ENCODE data around the gene POLR1E. TPM values are rescaled to one million over a fixed set of nuclear protein-coding genes. Genes with fewer than 3 reads are reported as not detected.

The POLR1E gene
- total RNA-seq, 2 donors from 2014 or later: 28.6 to 38.3 TPM

DNA sequence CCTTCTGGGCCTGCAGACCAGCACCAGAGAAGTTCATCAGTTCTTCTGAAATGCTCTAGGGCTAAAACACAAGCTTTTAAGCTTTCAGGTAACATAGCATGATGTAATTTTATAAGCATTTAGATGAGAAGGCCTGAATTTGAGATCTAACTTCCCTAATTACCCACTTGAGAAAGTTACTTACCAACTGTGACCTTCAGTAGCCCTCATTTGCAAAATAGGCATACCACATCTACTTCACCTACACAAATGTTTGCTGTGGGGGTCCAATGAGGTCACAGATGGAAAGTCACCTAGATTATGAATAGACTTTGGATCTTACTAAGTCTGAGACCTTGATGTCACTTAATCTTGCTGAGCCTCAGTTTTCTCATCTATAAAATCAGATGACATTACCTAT is 53.9 kb downstream of the POLR1E start:
- no peaks in the 10 kb centered on the region for H3K9me3 ChIP-seq (ENCODE audit: control insufficient read depth, low read length, poor library complexity, severe bottlenecking)
- Mint-ChIP-seq H3K36me3 (ENCODE audit: low read depth) (no peaks in the 10 kb centered on the region), H3K4me1 (peaks cover 2% of the 10 kb centered on the region), H3K27ac (no peak overlapping the region), H3K27me3 (no peaks in the 10 kb centered on the region), H3K4me3 (no peak overlapping the region)
- no peak for DNase-seq
- no peak for ATAC-seq

DNA sequence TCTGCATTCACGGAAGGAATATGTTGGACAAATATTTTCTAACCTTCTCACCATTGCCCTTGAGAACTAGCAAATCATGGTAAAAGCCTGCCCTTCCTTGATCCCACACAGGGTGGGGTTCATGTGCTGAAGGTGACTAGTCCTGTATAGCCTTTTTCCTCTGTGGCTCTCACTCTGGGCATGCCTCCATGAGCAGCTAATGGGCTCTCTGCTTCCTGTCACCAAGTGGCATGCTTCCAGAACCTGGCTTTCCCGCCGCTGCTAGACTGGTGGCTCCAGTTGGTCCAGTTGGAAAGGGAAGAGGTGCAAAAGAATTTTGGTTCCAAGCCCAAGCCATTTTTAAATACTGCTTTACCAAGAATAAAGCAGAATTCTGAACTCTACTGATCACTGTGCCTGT is 54.9 kb downstream of the POLR1E start:
- no peaks in the 10 kb centered on the region for H3K9me3 ChIP-seq (ENCODE audit: control insufficient read depth, low read length, poor library complexity, severe bottlenecking)
- Mint-ChIP-seq H3K4me1 (no peaks in the 10 kb centered on the region), H3K4me3 (no peak overlapping the region), H3K27ac (no peak overlapping the region), H3K36me3 (ENCODE audit: low read depth) (no peaks in the 10 kb centered on the region), H3K27me3 (no peaks in the 10 kb centered on the region)
- ATAC-seq (no peak), DNase-seq (no peak)

- H3K4me3 Mint-ChIP-seq: no peak overlapping the region
- no peaks in the 10 kb centered on the region for H3K4me1 Mint-ChIP-seq
- DNase-seq (no peak), ATAC-seq (no peak)
- H3K27me3 Mint-ChIP-seq: no peaks in the 10 kb centered on the region
- no peak overlapping the region for H3K27ac Mint-ChIP-seq
- H3K36me3 Mint-ChIP-seq (ENCODE audit: low read depth): no peaks in the 10 kb centered on the region
- H3K9me3 ChIP-seq (ENCODE audit: control insufficient read depth, low read length, poor library complexity, severe bottlenecking): no peaks in the 10 kb centered on the region
Measured at GRCh38 chr9:37541465-37541864, 55.7 kb downstream of the POLR1E start.

DNA sequence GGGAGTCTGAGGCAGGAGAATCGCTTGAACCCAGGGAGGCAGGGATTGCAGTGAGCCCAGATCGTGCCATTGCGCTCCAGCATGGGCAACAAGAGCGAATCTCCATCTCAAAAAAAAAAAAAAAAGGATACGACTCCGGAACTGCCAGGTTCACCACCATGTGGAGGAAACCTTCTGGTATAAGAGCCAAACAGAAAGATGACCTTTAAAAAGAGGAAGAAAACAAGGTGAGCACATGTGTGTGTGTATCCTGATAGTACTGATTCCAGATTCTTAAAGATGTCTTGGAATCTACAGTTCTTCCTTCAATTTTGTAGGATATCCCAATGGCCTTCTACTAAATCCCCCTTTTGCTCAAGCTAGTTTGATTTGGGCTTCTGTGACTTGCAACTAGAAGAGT is 56.7 kb downstream of the POLR1E start:
- H3K4me1 Mint-ChIP-seq: no peaks in the 10 kb centered on the region
- no peaks in the 10 kb centered on the region for H3K36me3 Mint-ChIP-seq (ENCODE audit: low read depth)
- no peak for ATAC-seq
- no peak overlapping the region for H3K27ac Mint-ChIP-seq
- H3K27me3 Mint-ChIP-seq: no peaks in the 10 kb centered on the region
- H3K4me3 Mint-ChIP-seq: no peak overlapping the region
- H3K9me3 ChIP-seq (ENCODE audit: control insufficient read depth, low read length, poor library complexity, severe bottlenecking): no peaks in the 10 kb centered on the region
- no peak for DNase-seq

GRCh38 chr9:37542895-37543294 is 57.1 kb downstream of the POLR1E start:
- H3K4me1 Mint-ChIP-seq: no peaks in the 10 kb centered on the region
- no peak overlapping the region for H3K4me3 Mint-ChIP-seq
- no peaks in the 10 kb centered on the region for H3K9me3 ChIP-seq (ENCODE audit: control insufficient read depth, low read length, poor library complexity, severe bottlenecking)
- DNase-seq (no peak), ATAC-seq (no peak)
- no peaks in the 10 kb centered on the region for H3K36me3 Mint-ChIP-seq (ENCODE audit: low read depth)
- H3K27ac Mint-ChIP-seq: peak overlapping the region; percentile 51
- H3K27me3 Mint-ChIP-seq: no peaks in the 10 kb centered on the region

- DNase-seq (no peak), ATAC-seq (no peak)
- Mint-ChIP-seq H3K36me3 (ENCODE audit: low read depth) (no peaks in the 10 kb centered on the region), H3K4me3 (no peak overlapping the region), H3K4me1 (no peaks in the 10 kb centered on the region), H3K27me3 (no peaks in the 10 kb centered on the region), H3K27ac (peak overlapping the region; percentile 51)
- H3K9me3 ChIP-seq (ENCODE audit: control insufficient read depth, low read length, poor library complexity, severe bottlenecking): no peaks in the 10 kb centered on the region
Measured at GRCh38 chr9:37543468-37543867, 57.7 kb downstream of the POLR1E start.

DNA sequence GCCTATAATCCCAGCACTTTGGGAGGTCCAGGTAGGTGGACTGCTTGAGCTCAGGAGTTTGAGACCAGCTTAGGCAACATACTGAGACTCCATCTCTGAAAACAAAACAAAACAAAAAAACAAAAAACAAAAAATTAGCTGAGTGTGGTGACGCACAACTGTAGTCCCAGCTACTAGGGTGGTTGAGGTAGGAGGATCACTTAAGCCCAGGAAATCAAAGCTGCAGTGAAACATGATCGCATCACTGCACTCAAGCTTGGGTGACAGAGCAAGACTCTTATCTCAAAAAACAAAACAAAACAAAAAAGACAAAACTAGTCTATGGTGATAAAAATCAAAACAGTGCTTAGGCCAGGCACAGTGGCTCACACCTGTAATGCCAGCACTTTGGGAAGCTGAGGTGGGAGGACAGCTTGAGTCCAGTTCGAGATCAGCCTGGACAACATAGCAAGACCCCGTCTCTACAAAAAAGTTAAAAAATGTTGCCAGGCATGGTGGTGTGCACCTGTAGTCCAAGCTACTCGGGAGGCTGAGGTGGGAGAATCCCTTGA is 61.7 kb downstream of the POLR1E start:
- H3K27me3 Mint-ChIP-seq: no peaks in the 10 kb centered on the region
- no peak for DNase-seq
- H3K4me3 Mint-ChIP-seq: no peak overlapping the region
- H3K9me3 ChIP-seq (ENCODE audit: control insufficient read depth, low read length, poor library complexity, severe bottlenecking): no peaks in the 10 kb centered on the region
- no peaks in the 10 kb centered on the region for H3K36me3 Mint-ChIP-seq (ENCODE audit: low read depth)
- H3K4me1 Mint-ChIP-seq: peaks cover 12% of the 10 kb centered on the region
- no peak overlapping the region for H3K27ac Mint-ChIP-seq
- no peak for ATAC-seq

DNA sequence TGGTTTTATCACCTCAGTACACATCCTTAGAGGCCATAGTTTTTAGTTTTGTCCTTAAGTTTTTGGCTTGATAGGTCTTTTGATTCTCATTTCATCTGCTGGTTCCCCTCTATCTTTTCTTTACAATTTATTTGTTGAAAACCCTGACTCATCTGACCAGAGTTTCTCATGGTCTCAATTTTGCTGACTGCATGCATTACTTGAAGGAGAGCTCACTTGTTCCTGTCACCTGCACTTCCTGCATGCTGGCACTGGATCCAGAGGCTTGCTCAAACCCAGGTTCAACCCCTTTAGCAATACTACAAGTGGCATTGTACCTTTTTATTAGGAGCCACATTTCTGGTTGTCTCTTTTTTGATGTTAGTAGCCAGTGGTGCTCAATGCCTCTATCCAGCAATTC is 63.8 kb downstream of the POLR1E start:
- no peak for ATAC-seq
- H3K27ac Mint-ChIP-seq: peak overlapping the region; percentile 86

GRCh38 chr9:37550781-37551180 is 65.0 kb downstream of the POLR1E start:
- Mint-ChIP-seq H3K27ac (no peak overlapping the region), H3K27me3 (no peaks in the 10 kb centered on the region), H3K4me3 (no peak overlapping the region), H3K4me1 (peaks cover 12% of the 10 kb centered on the region), H3K36me3 (ENCODE audit: low read depth) (no peaks in the 10 kb centered on the region)
- DNase-seq: no peak
- ATAC-seq: no peak
- H3K9me3 ChIP-seq (ENCODE audit: control insufficient read depth, low read length, poor library complexity, severe bottlenecking): no peaks in the 10 kb centered on the region

More for the DNA sequence above, 63.8 kb downstream of the POLR1E start:
- Mint-ChIP-seq H3K27me3 (no peaks in the 10 kb centered on the region), H3K4me1 (peaks cover 12% of the 10 kb centered on the region), H3K36me3 (ENCODE audit: low read depth) (no peaks in the 10 kb centered on the region), H3K4me3 (peak overlapping the region; percentile 25)
- no peaks in the 10 kb centered on the region for H3K9me3 ChIP-seq (ENCODE audit: control insufficient read depth, low read length, poor library complexity, severe bottlenecking)
- no peak for DNase-seq

- ATAC-seq (no peak), DNase-seq (no peak)
- peaks cover 12% of the 10 kb centered on the region for H3K4me1 Mint-ChIP-seq
- no peaks in the 10 kb centered on the region for H3K9me3 ChIP-seq (ENCODE audit: control insufficient read depth, low read length, poor library complexity, severe bottlenecking)
- H3K36me3 Mint-ChIP-seq (ENCODE audit: low read depth): no peaks in the 10 kb centered on the region
- H3K4me3 Mint-ChIP-seq: no peak overlapping the region
- no peaks in the 10 kb centered on the region for H3K27me3 Mint-ChIP-seq
- H3K27ac Mint-ChIP-seq: peak overlapping the region; percentile 47
Measured at GRCh38 chr9:37551468-37551867, 65.7 kb downstream of the POLR1E start.

DNA sequence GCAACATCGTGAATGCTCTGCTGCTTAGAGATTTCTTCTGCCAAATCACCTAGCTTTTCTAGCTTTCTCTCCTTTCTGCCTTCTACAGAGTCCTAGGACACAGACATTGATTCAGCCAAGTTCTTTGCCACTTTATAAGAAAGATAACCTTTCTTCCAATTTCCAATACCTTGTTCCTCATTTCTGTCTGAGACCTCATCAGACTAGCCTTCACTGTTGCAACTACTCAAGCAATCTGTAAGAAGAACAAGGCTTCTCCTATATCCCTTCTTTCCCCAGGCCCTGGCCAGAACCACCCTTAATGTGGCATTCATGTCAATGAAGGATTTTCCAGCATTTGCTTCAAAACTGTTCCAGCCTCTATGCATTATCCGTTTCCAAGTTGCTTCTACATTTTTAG is 66.1 kb downstream of the POLR1E start:
- no peaks in the 10 kb centered on the region for H3K27me3 Mint-ChIP-seq
- ATAC-seq (no peak), DNase-seq (no peak)
- H3K36me3 Mint-ChIP-seq (ENCODE audit: low read depth): no peaks in the 10 kb centered on the region
- H3K4me1 Mint-ChIP-seq: peaks cover 12% of the 10 kb centered on the region
- H3K9me3 ChIP-seq (ENCODE audit: control insufficient read depth, low read length, poor library complexity, severe bottlenecking): no peaks in the 10 kb centered on the region
- H3K4me3 Mint-ChIP-seq: no peak overlapping the region
- peak overlapping the region; percentile 47 for H3K27ac Mint-ChIP-seq

Other genes with a start within 250 kb of the POLR1E start
- gene GRHPR, start 63.3 kb upstream of the POLR1E start, total RNA-seq: 10 to 100 TPM; 28.9 to 29.5 TPM
- gene ZBTB5, start 20.5 kb upstream of the POLR1E start, total RNA-seq: 10 to 100 TPM; 13.9 to 16.5 TPM
- 1 to 10 TPM; 2.6 to 6.6 TPM for gene FBXO10, start 90.4 kb downstream of the POLR1E start, total RNA-seq
- gene TOMM5, start 106.6 kb downstream of the POLR1E start, total RNA-seq: 10 to 100 TPM; 34.3 to 39.6 TPM
- not detected for gene FRMPD1, start 165.0 kb downstream of the POLR1E start, total RNA-seq